ENCODE data around the gene LPAR1.

Gene LPAR1

DNA sequence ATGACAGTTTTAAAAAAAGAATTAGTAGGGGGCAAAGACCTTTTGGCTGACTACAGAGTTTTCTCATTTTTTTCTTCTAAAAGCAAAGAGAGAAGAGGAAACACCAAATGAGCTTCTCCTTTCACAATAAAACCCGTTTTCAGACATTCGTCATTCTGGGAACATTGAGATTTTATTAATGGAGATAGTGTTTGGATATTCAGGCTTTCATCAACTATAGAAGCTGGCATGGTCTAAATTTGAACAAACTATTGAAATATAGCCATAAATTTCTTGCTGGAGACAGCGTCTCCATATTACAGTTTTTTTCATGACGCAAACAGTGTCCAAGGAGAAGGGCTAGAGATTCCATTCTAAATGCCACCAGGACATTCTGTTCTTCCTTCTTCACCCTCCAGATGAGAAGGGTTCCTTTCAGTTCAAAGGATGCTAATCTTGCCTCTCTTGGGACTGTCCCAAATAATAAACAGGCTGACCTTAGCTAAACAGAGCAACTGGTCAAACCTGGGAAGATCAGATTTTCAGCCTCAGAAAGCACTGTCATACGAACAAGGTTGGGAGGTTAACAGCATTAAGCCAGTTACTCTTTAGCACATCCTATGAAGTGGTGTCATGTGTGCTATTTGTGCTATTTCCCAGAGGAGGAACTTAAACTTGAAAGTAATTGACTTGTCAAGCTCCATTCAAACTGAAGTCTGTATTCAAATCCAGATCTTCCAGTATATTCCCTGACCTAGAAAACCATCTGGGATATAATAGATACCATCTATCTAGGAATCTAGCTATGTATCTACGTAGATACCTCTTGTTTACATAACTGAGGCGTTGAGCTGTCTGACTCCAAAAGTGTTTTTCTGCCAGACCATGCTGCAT lies 125.6 kb downstream of the LPAR1 start:
- DNase-seq, result no peak

DNA sequence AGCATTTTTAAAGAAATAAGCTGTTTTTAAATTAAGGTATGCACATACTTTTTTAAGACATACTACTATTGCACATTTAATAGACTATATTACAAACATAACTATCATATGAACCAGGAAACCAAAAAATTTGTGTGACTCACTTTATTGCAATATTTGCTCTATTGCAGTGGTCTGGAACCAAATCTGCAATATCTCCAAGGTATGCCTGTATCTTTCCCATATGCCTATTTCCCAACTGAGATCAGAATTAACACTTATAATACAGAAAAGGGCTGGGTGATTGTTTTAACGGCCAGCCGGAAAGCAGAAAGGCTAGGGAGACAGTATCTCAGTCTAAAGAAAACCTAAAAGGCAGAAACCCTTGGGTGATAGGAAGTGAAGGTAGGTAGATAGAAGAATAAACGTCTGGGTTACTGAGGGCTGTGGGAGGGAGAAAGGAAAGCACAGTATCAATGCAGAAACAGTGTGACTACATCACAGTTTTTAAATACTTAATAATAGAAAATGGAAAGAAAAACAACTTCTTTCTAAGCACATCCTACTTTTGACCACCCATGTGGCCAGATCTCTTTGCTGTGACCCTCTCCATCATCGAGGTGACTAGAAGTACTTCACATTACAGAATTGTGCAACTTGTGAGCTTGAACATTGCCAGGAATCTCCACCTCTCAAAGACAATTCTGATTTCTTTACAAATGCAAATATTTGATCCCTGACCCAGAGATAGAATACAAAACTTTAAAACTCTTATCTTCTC lies 126.4 kb downstream of the LPAR1 start:
- DNase-seq, result no peak

DNA sequence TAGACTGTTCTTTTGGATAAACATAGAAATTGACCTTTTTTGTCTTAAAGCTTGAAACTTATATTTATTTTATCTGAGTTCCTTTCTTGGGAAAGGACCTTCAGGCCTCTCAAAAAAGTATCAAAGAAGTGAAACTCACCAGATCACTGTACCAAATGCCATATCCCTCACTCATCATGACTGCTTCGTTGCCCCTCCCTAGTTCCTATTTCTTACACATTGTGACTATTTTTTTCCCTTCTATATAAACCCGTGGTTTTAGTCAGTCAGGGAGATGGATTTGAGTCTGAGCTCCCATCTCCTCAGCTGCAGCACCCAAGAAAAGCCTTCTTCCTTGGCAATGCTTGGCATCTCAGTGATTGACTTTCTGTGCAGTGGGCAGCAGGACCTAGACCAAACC lies 129.4 kb downstream of the LPAR1 start:
- no peak for DNase-seq

DNA sequence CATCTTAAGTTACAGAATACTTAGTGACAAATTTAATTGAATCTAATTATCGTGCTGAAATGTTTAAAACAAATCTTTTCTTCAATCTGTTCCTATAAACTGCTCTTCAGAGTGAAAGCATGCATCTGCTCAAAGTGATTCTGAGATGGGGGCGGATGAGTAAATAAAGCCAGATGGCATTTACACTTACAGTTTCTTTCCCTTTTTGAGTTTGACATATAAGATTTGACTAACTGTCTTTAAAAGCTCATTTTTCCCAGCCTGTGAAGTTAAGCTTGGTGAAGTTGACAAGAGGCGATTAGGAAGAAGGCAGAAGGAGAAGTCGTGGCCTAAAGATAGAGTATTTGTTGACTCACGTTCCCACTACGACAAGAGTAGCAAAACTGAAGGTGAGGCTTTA lies 137.4 kb downstream of the LPAR1 start:
- DNase-seq, result no peak

DNA sequence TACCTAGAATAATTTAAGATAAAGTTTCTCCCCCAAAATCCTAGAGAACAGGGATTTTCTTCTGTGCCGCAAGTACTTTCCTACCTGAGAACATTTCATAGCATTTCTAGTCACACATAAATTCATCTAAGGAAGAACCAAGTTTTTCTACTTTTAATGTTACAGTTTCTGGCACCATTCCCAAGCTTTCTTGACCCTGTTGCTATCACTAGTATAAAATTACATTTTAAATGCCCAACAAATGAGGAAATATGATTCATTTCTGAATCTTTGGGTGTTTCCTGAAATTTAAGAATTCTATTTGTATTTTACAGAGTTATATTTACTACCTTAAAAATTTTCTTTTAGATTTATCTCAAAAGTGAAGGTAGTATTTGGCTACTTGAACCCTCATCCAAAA lies 137.8 kb downstream of the LPAR1 start:
- no peak for DNase-seq

DNA sequence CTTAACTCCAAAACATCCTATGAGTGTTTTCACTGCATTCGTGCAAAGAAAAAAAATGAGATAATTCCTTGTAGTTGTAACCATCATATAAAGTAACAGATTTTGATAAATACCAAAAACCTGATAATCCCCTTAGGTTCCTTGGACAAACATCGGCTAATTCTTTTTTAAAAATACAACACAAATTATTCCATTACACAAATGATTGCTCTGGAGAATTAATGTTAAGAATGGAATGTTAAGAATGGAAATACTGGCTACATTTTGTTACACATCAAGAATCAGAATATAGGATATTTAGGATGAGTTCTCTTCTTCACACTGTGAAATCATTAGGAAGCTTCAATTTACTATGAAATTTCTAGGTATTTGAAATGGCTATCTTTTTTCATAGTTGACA lies 139.4 kb downstream of the LPAR1 start:
- DNase-seq, result no peak

DNA sequence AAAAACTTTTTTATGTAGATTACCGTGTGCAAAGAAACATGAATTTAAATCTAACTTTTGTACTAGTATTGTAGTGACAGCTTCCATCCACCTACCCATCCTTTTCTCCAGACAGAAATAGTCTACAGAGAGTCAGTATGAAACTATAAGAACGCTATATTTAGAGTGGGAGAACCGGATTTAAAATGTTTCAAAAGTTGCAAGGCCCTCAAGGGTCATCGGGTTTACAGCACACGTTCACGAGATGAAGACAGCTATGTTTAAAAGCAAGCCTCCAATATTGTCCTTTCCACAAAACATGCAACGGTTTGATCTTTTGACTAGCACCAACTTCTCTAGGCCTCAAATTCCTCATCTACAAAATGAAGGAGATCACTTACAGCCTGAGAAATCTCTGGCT lies 139.9 kb downstream of the LPAR1 start:
- no peak for DNase-seq

DNA sequence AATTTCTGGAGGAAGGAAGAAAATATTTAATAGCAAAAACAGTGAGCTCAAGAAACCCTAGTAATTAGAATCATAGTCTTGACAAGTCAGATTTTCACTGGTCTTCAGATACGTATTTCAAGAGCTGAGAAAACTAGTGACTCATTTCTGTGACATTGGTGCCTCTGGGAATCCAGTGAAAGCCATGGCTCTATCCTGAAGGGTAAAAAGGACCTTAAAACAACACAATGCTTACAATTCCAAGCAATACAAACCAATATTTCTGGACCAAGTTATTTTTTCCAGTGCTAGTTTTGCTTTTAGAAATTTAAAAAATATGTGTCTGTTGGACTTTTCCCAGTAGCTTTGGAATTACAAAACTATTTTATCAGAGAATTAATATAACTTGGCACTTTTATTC lies 140.3 kb downstream of the LPAR1 start:
- DNase-seq, result no peak

DNA sequence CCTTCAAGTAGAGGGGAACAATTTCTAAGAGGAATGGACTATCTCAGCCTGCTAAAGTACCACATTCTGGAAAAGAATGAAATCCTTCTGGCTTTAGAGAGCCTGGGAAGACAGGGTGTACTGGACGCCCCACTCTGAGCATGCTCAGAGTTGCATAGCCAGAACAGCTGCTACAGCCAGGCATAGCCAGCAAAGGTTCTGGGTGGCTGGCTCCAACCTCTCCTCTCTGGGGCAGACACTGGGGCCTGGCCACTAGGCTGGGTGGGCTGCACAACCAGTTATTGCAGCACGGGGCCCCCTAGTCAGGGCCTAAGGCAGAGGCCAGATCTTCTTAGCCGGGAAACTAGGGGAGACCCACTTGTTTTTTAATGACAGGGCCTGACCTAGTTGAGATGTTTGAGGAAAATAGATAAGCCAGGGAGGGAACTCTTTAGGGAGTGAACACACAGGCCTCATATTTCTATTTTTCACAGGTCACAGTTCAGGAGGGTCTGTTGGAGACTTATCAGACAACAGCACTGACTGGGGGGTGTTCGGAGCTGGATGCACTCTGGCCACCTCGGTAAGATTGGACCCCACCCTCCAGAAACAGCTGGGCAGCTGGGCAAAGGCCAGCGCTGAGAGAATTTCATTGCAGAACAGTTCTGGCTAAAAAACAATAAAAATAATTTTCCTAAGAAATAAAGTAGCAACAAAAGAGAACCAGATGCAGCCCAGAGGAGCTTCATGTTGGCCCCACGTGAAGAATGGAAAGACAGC lies 142.9 kb downstream of the LPAR1 start:
- no peak for DNase-seq

DNA sequence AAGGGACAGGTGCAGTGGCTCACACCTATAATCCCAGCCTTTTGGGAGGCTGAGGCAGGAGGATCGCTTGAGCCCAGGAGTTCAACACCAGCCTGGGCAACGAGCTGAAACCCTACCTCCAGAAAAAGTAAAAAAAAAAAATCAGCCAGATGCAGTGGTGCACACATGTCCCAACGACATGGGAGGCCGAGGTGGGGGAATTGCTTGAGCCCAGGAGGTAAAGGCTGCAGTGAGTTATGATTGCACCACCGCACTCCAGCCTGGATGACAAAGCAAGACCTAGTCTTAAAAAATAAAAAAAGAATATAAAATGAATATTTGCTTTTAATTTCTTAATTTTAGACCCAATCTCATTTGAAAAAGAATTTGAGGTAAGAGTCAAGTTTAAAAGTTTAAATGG lies 143.5 kb downstream of the LPAR1 start:
- no peak for DNase-seq

DNA sequence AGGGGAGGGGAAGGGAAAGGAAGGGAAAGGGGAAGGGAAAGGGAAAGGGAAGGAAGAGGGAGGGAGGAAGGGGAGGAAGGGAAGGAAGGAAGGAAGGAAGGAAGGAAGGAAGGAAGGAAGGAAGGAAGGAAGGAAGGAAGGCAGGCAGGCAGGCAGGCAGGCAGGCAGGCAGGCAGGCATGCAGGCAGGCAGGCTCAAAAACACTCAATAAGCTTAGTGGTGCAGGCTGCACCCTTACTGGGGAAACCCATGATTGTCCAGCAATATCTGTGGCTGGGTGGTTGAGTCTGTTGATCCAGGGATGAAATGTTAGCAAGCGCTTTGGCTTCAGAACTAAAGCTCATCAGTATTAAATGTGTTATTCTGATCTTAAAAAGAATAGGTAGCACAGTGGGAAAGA lies 145.6 kb downstream of the LPAR1 start:
- DNase-seq, result no peak

DNA sequence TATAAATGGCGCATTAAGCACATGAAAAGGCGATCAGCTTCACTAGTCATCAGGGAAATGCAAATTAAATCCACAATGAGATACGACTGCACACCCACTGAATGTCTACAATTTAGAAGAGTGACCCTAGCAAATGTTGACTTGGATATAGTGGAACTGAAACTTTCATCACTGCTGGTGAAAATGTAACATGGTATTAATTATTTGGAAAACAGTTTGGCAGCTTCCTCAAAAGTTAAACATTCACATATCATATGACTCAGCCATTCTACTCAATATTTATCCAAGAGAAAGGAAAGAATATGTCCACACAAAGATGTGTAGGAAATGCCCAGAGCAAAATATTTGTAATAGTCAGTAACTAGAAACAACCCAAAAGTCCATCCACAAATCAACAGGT lies 146.5 kb downstream of the LPAR1 start:
- DNase-seq, result no peak

DNA sequence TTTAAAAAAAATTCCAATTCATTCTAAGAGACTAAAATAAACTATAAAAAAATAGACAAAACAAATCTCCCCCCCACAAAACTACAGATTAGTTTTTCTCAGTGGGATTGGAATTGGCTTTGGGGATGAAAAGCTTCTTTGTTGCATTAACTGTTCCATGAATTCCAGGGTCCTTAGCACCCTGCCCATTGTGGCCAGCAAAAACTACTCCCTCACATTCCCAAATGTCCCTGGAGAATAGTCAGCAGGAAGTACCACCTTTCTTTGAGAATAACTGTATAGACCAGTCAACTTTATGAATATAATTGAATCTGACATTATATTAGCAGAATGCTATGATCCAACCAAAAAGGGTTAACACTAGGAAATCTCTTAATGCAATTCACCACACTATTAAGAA lies 147.9 kb downstream of the LPAR1 start:
- DNase-seq, result no peak

DNA sequence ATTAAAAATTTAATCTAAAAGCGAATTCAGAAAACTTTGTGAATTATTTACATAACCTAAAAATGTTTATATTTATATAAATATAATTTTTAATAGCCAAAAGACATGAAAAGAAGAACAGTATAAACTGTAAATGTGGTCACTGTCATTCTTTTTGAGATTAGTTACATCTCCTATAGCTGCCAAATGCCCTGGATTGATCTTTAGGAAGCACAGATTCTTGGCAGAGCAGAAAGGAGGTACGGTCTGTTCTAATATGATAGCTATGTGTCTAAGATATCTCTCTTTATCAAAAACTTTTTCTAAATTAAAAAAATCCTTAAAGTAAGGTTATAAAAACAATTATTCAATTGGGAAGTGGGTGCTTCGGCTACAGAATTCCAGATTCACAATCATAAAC lies 151.0 kb downstream of the LPAR1 start:
- DNase-seq, result no peak

DNA sequence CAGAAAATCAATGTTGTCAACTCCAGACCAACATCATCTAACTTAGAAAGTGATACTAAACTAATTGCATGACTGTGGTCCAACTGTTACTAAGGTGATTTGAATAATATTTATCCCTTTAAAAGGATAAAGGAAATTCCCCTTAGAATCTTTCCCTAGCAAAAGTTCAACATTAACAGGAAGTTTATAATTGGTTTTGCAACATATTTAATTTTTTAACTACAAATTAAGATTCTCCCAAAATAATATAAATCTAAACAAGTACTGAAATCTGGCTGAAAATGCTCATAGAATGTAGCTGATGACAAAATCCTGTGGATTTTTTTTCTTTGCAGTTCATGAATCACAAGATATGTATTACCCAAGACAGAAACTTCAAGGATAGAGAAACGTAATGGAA lies 151.4 kb downstream of the LPAR1 start:
- no peak for DNase-seq

DNA sequence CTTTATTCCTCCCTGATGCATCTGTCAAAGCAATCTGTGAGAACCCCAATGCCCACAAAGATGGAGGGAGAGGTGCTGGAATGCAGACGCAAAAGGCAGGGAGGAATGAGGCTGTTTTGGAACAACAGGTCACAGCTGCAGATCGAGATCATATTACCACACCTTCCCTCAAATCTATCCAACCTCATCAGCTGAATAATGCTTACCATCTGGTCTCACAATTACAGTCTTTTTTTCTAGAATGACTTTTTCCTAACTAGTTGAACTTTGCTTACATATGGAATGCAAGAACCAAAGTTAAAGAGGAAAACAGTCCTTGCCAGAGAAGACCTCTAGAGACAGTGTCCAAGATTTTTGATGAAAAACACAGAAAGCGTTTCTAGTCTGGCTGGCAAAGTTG lies 158.1 kb downstream of the LPAR1 start:
- DNase-seq, result no peak

DNA sequence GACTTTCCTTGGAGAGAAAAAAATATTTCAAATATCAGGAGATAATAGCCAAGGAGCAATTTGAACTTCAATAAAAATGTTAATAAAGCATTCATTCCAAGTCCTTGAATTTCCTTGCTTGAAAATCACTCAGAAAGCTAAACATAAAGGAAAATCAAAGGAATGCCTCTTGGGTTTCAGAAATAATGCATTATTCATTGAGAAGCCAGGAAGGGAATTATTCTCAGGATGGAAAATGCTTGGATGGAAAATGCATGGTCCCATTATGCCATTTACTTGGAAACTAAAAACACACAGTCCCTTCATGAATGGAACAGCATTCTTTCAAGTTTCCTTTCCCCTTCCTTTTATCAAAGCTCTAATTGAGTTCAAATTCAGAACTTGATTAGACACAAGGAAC lies 160.9 kb downstream of the LPAR1 start:
- DNase-seq, result no peak

DNA sequence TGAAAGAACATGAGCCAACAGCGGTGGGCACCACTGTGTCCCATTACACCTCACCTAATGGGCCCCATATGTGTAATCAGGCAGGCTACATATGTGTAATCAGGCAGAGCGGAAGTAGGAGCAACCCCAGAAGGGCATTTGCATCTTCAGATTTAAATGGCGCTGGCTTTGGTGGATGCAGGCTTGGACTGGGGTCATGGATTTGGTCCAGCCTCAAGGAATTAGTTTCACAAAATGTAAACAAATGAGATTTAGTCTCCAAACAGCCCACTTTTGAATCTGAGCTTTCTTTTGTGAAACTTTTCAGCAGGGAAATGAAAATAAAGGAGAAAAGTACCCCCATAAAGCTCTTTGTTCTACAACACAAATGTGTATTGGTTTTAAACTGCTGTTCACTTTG lies 161.3 kb downstream of the LPAR1 start:
- no peak for DNase-seq

DNA sequence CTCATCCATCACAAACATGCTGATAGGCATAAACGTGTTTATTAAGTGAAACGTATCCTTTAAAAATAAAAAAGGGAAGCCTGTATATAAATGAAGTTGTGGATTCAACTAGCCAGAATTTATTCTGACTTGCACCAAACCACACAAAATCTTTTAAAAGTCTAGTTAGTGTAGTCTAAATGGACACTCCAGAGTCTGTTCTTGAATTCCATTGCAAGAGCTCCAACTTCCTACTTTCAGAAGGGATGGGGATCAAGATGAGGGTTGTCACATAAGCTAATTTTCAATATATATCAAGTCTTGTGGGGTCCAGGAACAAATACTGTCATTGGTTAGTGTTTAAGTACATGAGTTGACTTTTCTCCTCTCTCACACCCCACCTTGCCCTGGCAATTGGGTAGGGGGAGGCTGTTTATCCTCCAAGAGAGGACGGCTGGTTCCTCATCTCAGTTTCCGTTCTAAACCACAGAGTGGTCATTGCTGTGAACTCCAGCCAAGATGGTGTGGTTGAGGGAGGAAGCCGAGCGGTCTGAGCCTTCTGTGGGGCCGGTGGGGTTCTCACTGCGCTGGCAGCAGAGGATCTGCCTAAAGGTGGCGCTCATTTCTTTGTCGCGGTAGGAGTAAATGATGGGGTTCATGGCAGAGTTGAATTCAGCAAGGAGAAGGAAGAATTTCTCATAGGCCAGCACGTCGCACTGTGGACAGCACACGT lies 163.2 kb downstream of the LPAR1 start:
- no peak for DNase-seq

DNA sequence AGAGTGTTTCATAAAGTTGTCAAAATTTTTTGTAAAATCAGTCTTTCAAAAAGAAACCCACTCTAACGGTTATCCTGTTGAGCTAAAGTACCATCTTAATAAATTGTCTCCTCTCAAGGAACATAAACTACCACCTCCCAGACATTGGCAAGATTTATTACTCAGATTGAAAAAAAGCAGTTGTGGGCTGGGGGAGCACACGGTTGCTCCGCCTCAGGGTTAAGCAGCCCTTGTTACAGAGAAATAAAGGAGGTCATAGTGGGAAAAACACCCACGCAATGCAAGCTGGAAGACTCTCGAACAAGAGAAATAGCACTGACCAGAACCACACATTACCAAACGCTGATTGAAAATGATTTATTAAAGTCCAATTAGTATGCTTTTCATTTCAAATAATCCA lies 165.3 kb downstream of the LPAR1 start:
- no peak for DNase-seq

DNA sequence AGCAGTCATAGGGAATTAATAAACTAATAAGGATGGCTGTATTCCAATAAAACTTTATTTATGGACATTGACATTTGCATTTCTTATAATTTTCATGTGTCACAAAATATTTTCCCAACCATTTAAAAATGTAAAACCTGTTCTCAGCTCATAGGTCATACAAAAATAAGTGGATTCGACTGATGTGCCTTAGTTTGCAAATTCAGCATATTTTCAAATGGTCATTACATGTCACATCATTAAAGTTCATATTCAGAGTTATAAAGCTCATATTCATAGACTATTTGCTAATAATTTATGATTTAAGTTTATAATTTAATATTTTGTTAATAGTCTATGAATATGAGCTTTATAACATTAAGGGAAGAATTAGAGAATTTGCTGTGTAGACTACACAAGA lies 166.5 kb downstream of the LPAR1 start:
- DNase-seq, result no peak

DNA sequence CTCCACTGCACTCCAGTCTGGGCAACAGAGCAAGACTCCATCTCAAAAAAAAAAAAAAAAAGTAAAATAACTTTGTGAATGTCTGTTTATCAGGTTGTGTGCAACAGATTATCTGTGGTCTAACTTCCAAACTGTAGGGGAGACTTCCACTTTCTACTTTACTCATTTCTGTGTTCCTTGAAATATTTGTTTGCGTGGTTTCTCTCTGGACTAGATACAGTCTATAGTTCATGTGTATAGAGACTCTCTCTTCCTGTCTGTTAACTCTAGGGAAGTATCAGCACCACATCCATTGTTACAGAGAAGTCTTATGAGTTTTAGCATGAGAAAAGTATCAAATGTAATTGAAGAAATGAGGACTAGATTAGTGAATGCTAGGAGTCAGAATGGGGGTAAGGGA lies 168.3 kb downstream of the LPAR1 start:
- no peak for DNase-seq

DNA sequence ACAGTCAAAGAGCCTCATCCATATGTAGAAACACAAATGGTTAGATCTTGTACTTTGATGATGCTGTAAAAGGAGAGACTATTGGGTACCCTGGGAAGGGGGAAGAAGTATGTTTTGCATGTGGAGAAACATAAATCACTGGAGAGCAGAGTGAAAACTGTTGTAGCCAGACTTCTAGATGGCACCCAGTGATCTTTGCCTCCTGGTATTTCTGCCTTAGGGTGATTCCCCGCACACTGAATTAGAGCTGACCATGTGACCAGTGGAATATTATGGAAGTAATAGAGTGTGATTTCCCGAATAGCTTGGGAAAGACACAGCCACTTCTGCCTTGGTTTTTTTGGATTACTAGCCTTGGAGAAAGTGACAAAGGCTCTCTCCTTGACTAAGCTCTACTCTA lies 174.3 kb downstream of the LPAR1 start:
- DNase-seq, result no peak
